Thoracic aorta (tissue), 2 donors: ENCODE data around the gene GPR132. TPM values are rescaled to one million over a fixed set of nuclear protein-coding genes. Genes with fewer than 3 reads are reported as not detected.
"Not testable (repeated sequence)": the region's sequence is repeated elsewhere in the genome, so short reads cannot be mapped to it uniquely, and the experiment has no call there.

Source experiments
- ATAC-seq: fragments of 150-250 bp; one replicate; pipeline ENCODE4 v1.8.0; 2017; ENCODE audit warnings: low read depth; ENCODE audit not compliant: insufficient number of reproducible peaks, low FRiP score
- DNase-seq: peaks from one replicate; pipeline ENCODE4 v3.0.0-alpha.2; 2020; ENCODE audit warnings: low spot score
- H3K27ac ChIP-seq, 2 donors: fragments of 200-600 bp; sonication (generic); 1 replicate in 1 of 2; 2 replicates in 1 of 2; pipeline ENCODE4 v1.5.1; 2016; ENCODE audit warnings: mild to moderate bottlenecking in 2 of 2, moderate library complexity in 2 of 2
- H3K27me3 ChIP-seq: fragments of 200-600 bp; sonication (generic); replicated peaks from 2 replicates; pipeline ENCODE4 v1.6.0; 2016; ENCODE audit warnings: mild to moderate bottlenecking; ENCODE audit not compliant: insufficient read depth
- H3K36me3 ChIP-seq: fragments of 200-600 bp; sonication (generic); one replicate; pipeline ENCODE4 v1.5.1; 2016
- H3K4me1 ChIP-seq, 2 donors: fragments of 200-600 bp; sonication (generic); 1 replicate in 1 of 2; 2 replicates in 1 of 2; pipeline versions ENCODE4 v1.5.1 to v1.6.0; 2016; ENCODE audit warnings: low read depth in 2 of 2, mild to moderate bottlenecking in 1 of 2; ENCODE audit not compliant: control insufficient read depth in 1 of 2
- H3K4me3 ChIP-seq: fragments of 200-600 bp; sonication (generic); 2 replicates; pipeline ENCODE4 v1.5.1; 2016; ENCODE audit warnings: mild to moderate bottlenecking
- H3K9me3 ChIP-seq: fragments of 200-600 bp; sonication (generic); 2 replicates; pipeline ENCODE4 v1.5.1; 2016
- total RNA-seq, 2 donors: library from RNA; depleted of rRNA; stranded (reverse); fragments of >200 nt; gene quantifications; one replicate each; pipeline versions ENCODE4 v1.1.0 to v1.2.3, GENCODE V29; 2016
- TF ChIP-seq, protein P1 (sequence below): fragments of 200-600 bp; sonication (generic); IDR thresholded peaks from one replicate; pipeline ENCODE4 v1.5.1; 2019; ENCODE audit warnings: antibody characterized with exemption

Gene GPR132
- total RNA-seq, 2 donors from 2014 or later, result 2.3 to 18.6 TPM

DNA sequence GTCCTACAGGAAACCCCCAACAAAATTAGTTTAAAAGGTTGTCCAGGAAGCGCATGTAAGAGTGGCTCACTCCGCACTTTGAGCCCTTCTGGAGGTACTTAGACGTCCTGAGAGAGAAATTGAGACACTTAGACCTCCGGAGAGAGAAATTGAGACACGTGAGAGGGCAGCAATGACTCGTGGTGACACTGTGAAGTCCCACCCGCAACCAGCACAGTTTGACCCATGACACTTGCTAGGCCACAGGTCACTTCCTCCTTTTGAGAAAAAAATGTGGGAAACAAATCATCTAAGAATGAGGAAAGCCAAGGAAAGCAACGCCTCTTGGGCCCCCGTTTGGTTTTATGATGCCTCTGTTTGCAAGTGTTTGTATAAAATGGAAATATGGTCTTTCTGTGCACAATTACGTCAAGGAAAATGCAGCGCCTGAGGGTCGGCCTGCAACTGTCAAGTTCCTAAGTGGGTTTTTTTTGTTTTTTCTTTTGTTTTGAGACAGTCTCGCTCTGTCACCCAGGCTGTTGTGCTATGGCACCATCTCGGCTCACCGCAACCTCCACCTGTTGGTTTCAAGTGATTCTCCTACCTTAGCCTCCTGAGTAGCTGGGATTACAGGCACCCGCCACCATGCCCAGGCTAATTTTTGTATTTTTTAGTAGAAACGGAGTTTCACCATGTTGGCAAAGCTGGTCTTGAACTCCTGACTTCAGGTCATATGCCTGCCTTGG is 30.8 kb downstream of the GPR132 start:
- DNase-seq, result no peak
- Histone ChIP-seq H3K4me1 (no peaks in the 10 kb centered on the region), H3K27ac (no peak overlapping the region), H3K9me3 (no peaks in the 10 kb centered on the region), H3K36me3 (no peaks in the 10 kb centered on the region), H3K27me3 (no peaks in the 10 kb centered on the region), H3K4me3 (no peak overlapping the region)
- TF ChIP-seq, protein P1, sequence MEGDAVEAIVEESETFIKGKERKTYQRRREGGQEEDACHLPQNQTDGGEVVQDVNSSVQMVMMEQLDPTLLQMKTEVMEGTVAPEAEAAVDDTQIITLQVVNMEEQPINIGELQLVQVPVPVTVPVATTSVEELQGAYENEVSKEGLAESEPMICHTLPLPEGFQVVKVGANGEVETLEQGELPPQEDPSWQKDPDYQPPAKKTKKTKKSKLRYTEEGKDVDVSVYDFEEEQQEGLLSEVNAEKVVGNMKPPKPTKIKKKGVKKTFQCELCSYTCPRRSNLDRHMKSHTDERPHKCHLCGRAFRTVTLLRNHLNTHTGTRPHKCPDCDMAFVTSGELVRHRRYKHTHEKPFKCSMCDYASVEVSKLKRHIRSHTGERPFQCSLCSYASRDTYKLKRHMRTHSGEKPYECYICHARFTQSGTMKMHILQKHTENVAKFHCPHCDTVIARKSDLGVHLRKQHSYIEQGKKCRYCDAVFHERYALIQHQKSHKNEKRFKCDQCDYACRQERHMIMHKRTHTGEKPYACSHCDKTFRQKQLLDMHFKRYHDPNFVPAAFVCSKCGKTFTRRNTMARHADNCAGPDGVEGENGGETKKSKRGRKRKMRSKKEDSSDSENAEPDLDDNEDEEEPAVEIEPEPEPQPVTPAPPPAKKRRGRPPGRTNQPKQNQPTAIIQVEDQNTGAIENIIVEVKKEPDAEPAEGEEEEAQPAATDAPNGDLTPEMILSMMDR, result no peak
- no peak for ATAC-seq

DNA sequence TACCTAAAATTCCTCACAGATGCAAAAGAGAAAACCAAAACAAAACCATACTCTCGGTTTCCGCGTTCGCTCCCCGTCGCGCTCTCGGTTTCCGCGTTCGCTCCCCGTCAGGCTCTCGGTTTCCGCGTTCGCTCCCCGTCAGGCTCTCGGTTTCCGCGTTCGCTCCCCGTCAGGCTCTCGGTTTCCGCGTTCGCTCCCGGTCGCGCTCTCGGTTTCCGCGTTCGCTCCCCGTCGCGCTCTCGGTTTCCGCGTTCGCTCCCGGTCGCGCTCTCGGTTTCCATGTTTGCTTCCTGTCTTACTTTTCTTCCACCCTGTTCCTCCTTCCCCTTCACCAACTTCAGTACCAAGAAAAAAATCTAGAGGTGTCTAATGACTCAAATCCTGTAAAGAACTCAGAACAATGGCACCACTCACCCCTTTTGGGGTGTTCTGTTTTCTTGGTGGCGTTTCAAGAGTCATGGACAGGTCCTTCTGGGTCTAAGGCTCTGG is 31.8 kb downstream of the GPR132 start:
- peak overlapping the region; percentile 59 for H3K4me3 ChIP-seq
- H3K27ac ChIP-seq, H3K36me3 ChIP-seq, ATAC-seq, H3K27me3 ChIP-seq, DNase-seq, H3K9me3 ChIP-seq, H3K4me1 ChIP-seq: not testable (repeated sequence)

DNA sequence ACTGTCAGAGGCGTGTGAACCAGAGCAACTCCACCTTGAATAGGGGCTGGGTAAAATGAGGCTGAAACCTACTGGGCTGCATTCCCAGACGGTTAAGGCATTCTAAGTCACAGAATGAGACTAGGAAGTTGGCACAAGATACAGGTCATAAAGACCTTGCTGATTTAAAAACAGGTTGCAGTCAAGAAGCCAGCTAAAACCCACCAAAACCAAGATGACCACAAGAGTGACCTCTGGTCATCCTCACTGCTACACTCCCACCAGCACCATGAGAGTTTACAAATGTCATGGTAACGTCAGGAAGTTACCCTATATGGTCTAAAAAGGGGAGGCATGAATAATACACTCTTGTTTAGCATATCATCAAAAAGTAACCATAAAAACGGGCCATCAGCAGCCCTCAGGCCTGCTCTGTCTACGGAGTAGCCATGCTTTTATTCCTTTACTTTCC is 32.8 kb downstream of the GPR132 start:
- H3K27me3 ChIP-seq, H3K36me3 ChIP-seq, H3K27ac ChIP-seq, ATAC-seq, H3K4me3 ChIP-seq, H3K4me1 ChIP-seq, DNase-seq, H3K9me3 ChIP-seq: not testable (repeated sequence)

DNA sequence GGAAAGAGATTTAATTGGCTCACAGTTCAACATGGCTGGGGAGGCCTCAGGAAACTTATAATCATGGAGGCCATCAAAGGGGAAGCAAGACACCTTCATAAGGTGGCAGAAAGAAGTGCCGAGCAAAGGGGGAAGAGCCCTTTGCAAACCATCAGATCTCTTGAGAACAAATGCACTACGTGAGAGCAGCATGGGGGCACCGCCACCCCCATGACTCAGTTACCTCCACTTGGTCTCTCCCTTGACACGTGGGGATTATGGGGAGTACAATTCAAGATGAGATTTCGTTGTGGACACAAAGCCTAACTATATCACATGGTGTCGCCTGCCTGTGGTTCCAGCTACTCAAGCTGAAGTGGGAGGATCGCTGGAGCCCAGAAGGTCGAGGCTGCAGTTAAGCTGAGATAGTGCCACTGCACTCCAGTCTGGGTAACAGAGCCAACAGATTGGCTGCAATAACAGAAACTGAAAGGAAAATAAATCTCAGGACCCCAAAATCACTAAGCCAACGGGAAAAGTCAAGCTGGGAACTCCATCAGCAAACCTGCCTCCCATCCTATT is 34.3 kb downstream of the GPR132 start:
- Histone ChIP-seq H3K36me3 (no peaks in the 10 kb centered on the region), H3K27me3 (no peaks in the 10 kb centered on the region), H3K4me3 (no peak overlapping the region), H3K27ac (no peak overlapping the region), H3K9me3 (no peaks in the 10 kb centered on the region), H3K4me1 (peaks cover 0 to 14% of the 10 kb centered on the region in 2 donors)
- no peak for ATAC-seq
- DNase-seq, result no peak
- TF ChIP-seq, protein P1, result no peak

DNA sequence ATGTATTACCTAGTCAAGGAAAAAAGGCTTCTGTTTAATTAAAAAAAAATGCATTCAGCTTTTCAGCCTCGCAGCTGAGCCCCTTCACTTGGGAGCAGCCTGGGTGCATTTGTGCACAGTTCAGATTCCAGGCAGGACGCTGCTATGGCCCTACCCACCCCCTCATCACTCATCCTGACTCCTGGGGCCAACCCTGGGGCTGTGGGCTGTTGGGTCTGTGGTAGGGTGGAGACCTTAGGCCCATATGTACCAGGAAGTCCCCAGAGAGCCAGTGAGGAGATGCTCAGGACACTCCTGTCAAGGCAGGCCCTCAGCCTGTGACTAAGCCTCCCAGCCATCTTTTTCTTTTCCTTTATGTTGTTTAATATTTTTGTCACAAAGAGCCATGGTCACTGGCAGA is 35.0 kb downstream of the GPR132 start:
- H3K27ac ChIP-seq, result no peak overlapping the region
- ATAC-seq (no peak), DNase-seq (no peak)
- no peak overlapping the region for H3K4me3 ChIP-seq
- no peaks in the 10 kb centered on the region for H3K36me3 ChIP-seq
- no peaks in the 10 kb centered on the region for H3K27me3 ChIP-seq
- no peaks in the 10 kb centered on the region for H3K9me3 ChIP-seq
- H3K4me1 ChIP-seq, result peaks cover 0 to 14% of the 10 kb centered on the region in 2 donors
- TF ChIP-seq, protein P1, result no peak

DNA sequence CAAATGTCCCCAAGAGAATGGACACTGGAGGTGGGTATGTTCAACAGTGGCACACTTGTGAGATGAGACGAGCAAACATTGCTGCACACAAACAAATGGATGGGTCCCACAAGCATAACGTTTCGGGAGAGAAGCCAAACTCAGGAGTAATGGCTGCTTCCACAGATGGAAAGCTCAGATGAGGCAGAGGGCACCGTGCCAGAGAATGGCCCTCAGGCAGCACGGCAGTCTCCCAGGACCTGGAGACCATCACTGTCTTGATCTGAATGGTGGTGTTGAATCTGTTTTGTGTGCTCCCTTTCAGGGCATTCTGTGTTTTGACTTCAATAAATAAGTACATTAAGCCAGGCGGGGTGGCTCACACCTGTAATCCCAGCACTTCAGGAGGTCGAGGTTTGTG is 35.8 kb downstream of the GPR132 start:
- Histone ChIP-seq H3K36me3 (no peaks in the 10 kb centered on the region), H3K27ac (no peak overlapping the region), H3K4me1 (peaks cover 0 to 14% of the 10 kb centered on the region in 2 donors), H3K27me3 (no peaks in the 10 kb centered on the region), H3K4me3 (no peak overlapping the region), H3K9me3 (no peaks in the 10 kb centered on the region)
- ATAC-seq, result no peak
- TF ChIP-seq, protein P1, result no peak
- DNase-seq, result no peak
